ENCODE results near the gene SIAH3.

The SIAH3 gene, protein sequence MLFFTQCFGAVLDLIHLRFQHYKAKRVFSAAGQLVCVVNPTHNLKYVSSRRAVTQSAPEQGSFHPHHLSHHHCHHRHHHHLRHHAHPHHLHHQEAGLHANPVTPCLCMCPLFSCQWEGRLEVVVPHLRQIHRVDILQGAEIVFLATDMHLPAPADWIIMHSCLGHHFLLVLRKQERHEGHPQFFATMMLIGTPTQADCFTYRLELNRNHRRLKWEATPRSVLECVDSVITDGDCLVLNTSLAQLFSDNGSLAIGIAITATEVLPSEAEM

GRCh38 chr13:45851171-45851921 is at the start of gene SIAH3:
Gene SIAH3, minus strand, starts transcription at chr13:45851753. Its CDS starts 124 bp downstream, at chr13:45851629.
- Histone ChIP-seq H3K27ac (ENCODE audit: low read depth in 2 of 2, low read length in 2 of 2) (no peak within 1 kb of the TSS), H3K27me3 (ENCODE audit: control insufficient read depth in 2 of 2, insufficient read depth in 2 of 2, low read length in 2 of 2) (peaks cover 5 to 20% of the 10 kb centered on the region in 2 donors), H3K4me1 (ENCODE audit: control insufficient read depth in 2 of 2, insufficient read depth in 2 of 2, low read length in 2 of 2) (no peaks in the 10 kb centered on the region), H3K9me3 (ENCODE audit: control insufficient read depth in 2 of 2, low read length in 2 of 2) (no peaks in the 10 kb centered on the region), H3K4me3 (ENCODE audit: low read length in 2 of 2) (peak within 1 kb of the TSS in 1 of 2 donors; percentile 62), H3K9ac (ENCODE audit: low read depth in 1 of 2, low read length in 2 of 2) (no peak within 1 kb of the TSS), H3K36me3 (ENCODE audit: control insufficient read depth in 2 of 2, insufficient read depth in 2 of 2, low read length in 2 of 2) (no peaks in the 10 kb centered on the region)

DNA sequence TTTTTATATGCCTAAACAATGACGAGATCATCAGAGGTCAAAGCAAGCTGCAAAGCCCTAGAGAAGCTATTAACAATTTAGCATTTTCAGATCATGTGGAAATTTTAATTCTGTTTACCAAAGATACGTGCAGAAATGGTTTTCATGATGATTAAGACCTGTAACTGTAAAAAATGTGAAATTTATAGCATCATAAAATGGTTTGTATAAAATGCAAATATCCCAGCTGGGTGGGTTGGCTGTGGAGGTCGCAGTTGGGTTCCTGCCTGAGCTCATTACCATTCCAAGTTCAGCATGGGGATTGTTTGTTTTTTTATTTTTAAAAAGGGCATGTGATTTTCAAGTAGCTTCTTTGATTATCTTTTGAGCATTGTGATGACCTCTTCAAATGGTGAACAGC is 47.9 kb upstream of the SIAH3 start:
- H3K27me3 ChIP-seq (ENCODE audit: control insufficient read depth in 2 of 2, insufficient read depth in 2 of 2, low read length in 2 of 2): no peaks in the 10 kb centered on the region
- no peak overlapping the region for H3K4me3 ChIP-seq (ENCODE audit: low read length in 2 of 2)
- no peaks in the 10 kb centered on the region for H3K4me1 ChIP-seq (ENCODE audit: control insufficient read depth in 2 of 2, insufficient read depth in 2 of 2, low read length in 2 of 2)
- H3K36me3 ChIP-seq (ENCODE audit: control insufficient read depth in 2 of 2, insufficient read depth in 2 of 2, low read length in 2 of 2): no peaks in the 10 kb centered on the region
- no peak overlapping the region for H3K27ac ChIP-seq (ENCODE audit: low read depth in 2 of 2, low read length in 2 of 2)
- H3K9me3 ChIP-seq (ENCODE audit: control insufficient read depth in 2 of 2, low read length in 2 of 2): no peaks in the 10 kb centered on the region
- no peak overlapping the region for H3K9ac ChIP-seq (ENCODE audit: low read depth in 1 of 2, low read length in 2 of 2)

DNA sequence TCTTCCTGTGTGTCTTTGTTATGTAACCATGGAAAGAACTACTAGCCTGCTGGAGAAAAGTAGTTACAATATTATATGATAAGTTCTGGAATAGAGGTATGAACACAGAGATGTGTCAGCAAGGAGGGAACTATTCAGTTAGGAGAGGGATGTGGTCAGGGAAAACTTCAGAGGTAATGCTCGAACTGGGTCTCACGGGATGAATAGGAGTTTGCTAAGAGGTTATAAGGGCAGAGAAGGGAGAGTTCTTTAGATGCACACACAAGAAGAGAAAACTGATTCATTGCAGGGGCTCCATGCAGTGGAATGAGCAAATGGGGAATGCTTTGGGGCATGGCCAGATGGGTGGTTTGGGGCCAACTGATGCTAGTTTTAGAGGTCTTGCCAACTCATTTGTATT is 46.0 kb upstream of the SIAH3 start:
- H3K4me3 ChIP-seq (ENCODE audit: low read length in 2 of 2): no peak overlapping the region
- H3K9me3 ChIP-seq (ENCODE audit: control insufficient read depth in 2 of 2, low read length in 2 of 2): no peaks in the 10 kb centered on the region
- no peaks in the 10 kb centered on the region for H3K27me3 ChIP-seq (ENCODE audit: control insufficient read depth in 2 of 2, insufficient read depth in 2 of 2, low read length in 2 of 2)
- no peak overlapping the region for H3K27ac ChIP-seq (ENCODE audit: low read depth in 2 of 2, low read length in 2 of 2)
- no peak overlapping the region for H3K9ac ChIP-seq (ENCODE audit: low read depth in 1 of 2, low read length in 2 of 2)
- no peaks in the 10 kb centered on the region for H3K36me3 ChIP-seq (ENCODE audit: control insufficient read depth in 2 of 2, insufficient read depth in 2 of 2, low read length in 2 of 2)
- no peaks in the 10 kb centered on the region for H3K4me1 ChIP-seq (ENCODE audit: control insufficient read depth in 2 of 2, insufficient read depth in 2 of 2, low read length in 2 of 2)

GRCh38 chr13:45896285-45896684 is 44.7 kb upstream of the SIAH3 start:
- Histone ChIP-seq H3K4me1 (ENCODE audit: control insufficient read depth in 2 of 2, insufficient read depth in 2 of 2, low read length in 2 of 2) (no peaks in the 10 kb centered on the region), H3K36me3 (ENCODE audit: control insufficient read depth in 2 of 2, insufficient read depth in 2 of 2, low read length in 2 of 2) (no peaks in the 10 kb centered on the region), H3K27ac (ENCODE audit: low read depth in 2 of 2, low read length in 2 of 2) (no peak overlapping the region), H3K9ac (ENCODE audit: low read depth in 1 of 2, low read length in 2 of 2) (no peak overlapping the region), H3K9me3 (ENCODE audit: control insufficient read depth in 2 of 2, low read length in 2 of 2) (no peaks in the 10 kb centered on the region), H3K4me3 (ENCODE audit: low read length in 2 of 2) (no peak overlapping the region), H3K27me3 (ENCODE audit: control insufficient read depth in 2 of 2, insufficient read depth in 2 of 2, low read length in 2 of 2) (no peaks in the 10 kb centered on the region)

DNA sequence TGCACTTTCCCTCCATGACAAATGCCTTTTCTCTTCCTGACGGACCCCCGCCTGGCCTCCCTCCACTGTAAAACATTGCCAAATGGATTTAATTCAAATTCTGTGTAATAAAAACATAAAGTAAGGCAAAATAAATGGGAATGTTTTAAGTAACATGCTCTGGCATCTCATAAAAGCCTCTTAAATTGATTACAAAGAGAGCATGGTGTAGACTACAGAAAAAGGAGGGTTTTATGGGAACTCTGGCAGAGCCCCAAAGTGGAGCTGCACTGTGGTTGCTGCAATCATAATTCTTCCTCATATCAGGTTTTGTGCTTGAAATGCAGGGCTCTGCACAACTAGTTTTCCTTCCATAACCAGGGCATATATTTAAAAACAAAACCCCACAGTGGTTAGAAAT is 44.3 kb upstream of the SIAH3 start:
- no peak overlapping the region for H3K4me3 ChIP-seq (ENCODE audit: low read length in 2 of 2)
- no peaks in the 10 kb centered on the region for H3K36me3 ChIP-seq (ENCODE audit: control insufficient read depth in 2 of 2, insufficient read depth in 2 of 2, low read length in 2 of 2)
- H3K27me3 ChIP-seq (ENCODE audit: control insufficient read depth in 2 of 2, insufficient read depth in 2 of 2, low read length in 2 of 2): no peaks in the 10 kb centered on the region
- no peaks in the 10 kb centered on the region for H3K4me1 ChIP-seq (ENCODE audit: control insufficient read depth in 2 of 2, insufficient read depth in 2 of 2, low read length in 2 of 2)
- H3K27ac ChIP-seq (ENCODE audit: low read depth in 2 of 2, low read length in 2 of 2): no peak overlapping the region
- no peaks in the 10 kb centered on the region for H3K9me3 ChIP-seq (ENCODE audit: control insufficient read depth in 2 of 2, low read length in 2 of 2)
- H3K9ac ChIP-seq (ENCODE audit: low read depth in 1 of 2, low read length in 2 of 2): no peak overlapping the region

DNA sequence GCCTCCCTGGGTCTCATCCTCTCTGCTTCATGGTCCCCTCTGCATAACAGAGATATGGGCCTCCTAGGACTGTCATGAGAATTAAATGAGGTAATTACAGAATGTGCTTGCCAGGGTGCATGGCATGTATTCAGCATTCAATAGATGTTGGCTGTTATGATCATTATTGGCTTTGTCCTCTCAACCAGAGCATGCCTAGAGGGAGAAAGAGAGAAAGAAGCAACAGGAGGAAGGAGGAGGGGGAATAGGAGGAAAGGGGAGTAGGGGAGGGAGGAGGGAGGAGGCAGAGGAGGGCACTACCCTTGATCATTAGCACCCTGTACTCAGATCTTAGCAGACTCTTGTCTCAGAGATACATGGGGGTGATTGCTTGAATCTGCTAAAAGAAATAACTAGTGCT is 41.0 kb upstream of the SIAH3 start:
- H3K9me3 ChIP-seq (ENCODE audit: control insufficient read depth in 2 of 2, low read length in 2 of 2): no peaks in the 10 kb centered on the region
- H3K4me3 ChIP-seq (ENCODE audit: low read length in 2 of 2): no peak overlapping the region
- no peaks in the 10 kb centered on the region for H3K4me1 ChIP-seq (ENCODE audit: control insufficient read depth in 2 of 2, insufficient read depth in 2 of 2, low read length in 2 of 2)
- no peaks in the 10 kb centered on the region for H3K27me3 ChIP-seq (ENCODE audit: control insufficient read depth in 2 of 2, insufficient read depth in 2 of 2, low read length in 2 of 2)
- H3K27ac ChIP-seq (ENCODE audit: low read depth in 2 of 2, low read length in 2 of 2): no peak overlapping the region
- H3K9ac ChIP-seq (ENCODE audit: low read depth in 1 of 2, low read length in 2 of 2): no peak overlapping the region
- no peaks in the 10 kb centered on the region for H3K36me3 ChIP-seq (ENCODE audit: control insufficient read depth in 2 of 2, insufficient read depth in 2 of 2, low read length in 2 of 2)

DNA sequence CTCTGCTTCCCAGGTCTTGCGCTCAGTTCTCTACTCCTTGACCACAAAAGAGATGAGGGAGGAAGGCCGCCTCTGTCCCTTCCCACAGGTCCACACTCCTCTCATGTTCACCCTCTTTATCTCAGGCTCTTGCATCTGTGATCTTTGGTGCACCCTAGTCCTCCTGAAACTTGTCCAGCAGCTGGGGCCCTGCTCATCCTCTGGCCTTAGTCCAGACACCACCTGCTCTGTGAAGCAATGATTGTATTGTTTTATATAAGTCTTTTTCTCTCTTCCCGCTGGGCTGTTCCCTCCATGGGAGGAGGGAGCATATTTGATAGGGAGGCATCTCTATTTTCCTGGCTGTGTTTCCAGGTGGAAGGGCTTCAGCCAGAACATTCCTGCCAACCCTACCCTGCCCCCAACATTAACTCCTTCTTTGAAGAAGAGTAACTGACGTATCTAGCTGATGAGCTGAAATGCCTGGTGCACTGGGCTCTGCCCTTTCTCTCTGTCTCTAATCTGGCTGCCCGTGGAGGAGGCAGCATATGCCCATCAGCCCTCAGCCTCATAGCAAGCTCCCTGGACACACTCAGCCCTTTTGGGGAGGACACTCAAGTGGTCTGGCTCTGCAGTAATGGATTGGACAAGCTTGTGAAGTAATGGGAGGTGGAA is 38.2 kb upstream of the SIAH3 start:
- Histone ChIP-seq H3K27me3 (ENCODE audit: control insufficient read depth in 2 of 2, insufficient read depth in 2 of 2, low read length in 2 of 2) (no peaks in the 10 kb centered on the region), H3K27ac (ENCODE audit: low read depth in 2 of 2, low read length in 2 of 2) (no peak overlapping the region), H3K4me1 (ENCODE audit: control insufficient read depth in 2 of 2, insufficient read depth in 2 of 2, low read length in 2 of 2) (no peaks in the 10 kb centered on the region), H3K4me3 (ENCODE audit: low read length in 2 of 2) (no peak overlapping the region), H3K9ac (ENCODE audit: low read depth in 1 of 2, low read length in 2 of 2) (no peak overlapping the region), H3K36me3 (ENCODE audit: control insufficient read depth in 2 of 2, insufficient read depth in 2 of 2, low read length in 2 of 2) (no peaks in the 10 kb centered on the region), H3K9me3 (ENCODE audit: control insufficient read depth in 2 of 2, low read length in 2 of 2) (no peaks in the 10 kb centered on the region)

GRCh38 chr13:45886466-45886865 is 34.9 kb upstream of the SIAH3 start:
- Histone ChIP-seq H3K4me1 (ENCODE audit: control insufficient read depth in 2 of 2, insufficient read depth in 2 of 2, low read length in 2 of 2) (no peaks in the 10 kb centered on the region), H3K36me3 (ENCODE audit: control insufficient read depth in 2 of 2, insufficient read depth in 2 of 2, low read length in 2 of 2) (no peaks in the 10 kb centered on the region), H3K27me3 (ENCODE audit: control insufficient read depth in 2 of 2, insufficient read depth in 2 of 2, low read length in 2 of 2) (no peaks in the 10 kb centered on the region), H3K4me3 (ENCODE audit: low read length in 2 of 2) (no peak overlapping the region), H3K9me3 (ENCODE audit: control insufficient read depth in 2 of 2, low read length in 2 of 2) (no peaks in the 10 kb centered on the region), H3K27ac (ENCODE audit: low read depth in 2 of 2, low read length in 2 of 2) (no peak overlapping the region), H3K9ac (ENCODE audit: low read depth in 1 of 2, low read length in 2 of 2) (no peak overlapping the region)

- H3K27ac ChIP-seq (ENCODE audit: low read depth in 2 of 2, low read length in 2 of 2): no peak overlapping the region
- H3K4me1 ChIP-seq (ENCODE audit: control insufficient read depth in 2 of 2, insufficient read depth in 2 of 2, low read length in 2 of 2): no peaks in the 10 kb centered on the region
- H3K4me3 ChIP-seq (ENCODE audit: low read length in 2 of 2): no peak overlapping the region
- no peaks in the 10 kb centered on the region for H3K36me3 ChIP-seq (ENCODE audit: control insufficient read depth in 2 of 2, insufficient read depth in 2 of 2, low read length in 2 of 2)
- H3K9ac ChIP-seq (ENCODE audit: low read depth in 1 of 2, low read length in 2 of 2): no peak overlapping the region
- no peaks in the 10 kb centered on the region for H3K27me3 ChIP-seq (ENCODE audit: control insufficient read depth in 2 of 2, insufficient read depth in 2 of 2, low read length in 2 of 2)
- no peaks in the 10 kb centered on the region for H3K9me3 ChIP-seq (ENCODE audit: control insufficient read depth in 2 of 2, low read length in 2 of 2)
Measured at GRCh38 chr13:45885194-45885593, 33.6 kb upstream of the SIAH3 start.

DNA sequence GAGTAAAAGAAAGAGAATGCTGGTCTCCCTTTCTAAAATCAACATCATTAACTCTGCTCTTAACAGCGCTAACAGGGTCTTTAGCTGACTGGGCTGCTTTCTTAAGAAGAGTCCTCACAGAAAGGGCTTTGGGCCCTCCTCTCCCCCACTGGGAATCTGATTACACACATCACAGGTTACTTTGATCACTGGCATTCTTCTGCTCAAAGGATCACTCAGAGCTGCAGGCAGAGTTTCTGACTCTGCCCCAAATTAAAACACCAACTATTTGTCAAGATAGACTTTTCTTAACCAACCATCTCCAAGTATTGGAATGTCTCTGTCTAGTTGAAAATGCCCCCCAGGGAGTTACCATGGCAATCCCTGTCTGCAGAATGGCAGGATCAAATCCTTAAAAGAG is 31.1 kb upstream of the SIAH3 start:
- H3K27me3 ChIP-seq (ENCODE audit: control insufficient read depth in 2 of 2, insufficient read depth in 2 of 2, low read length in 2 of 2): peaks cover 0 to 5% of the 10 kb centered on the region in 2 donors
- H3K9ac ChIP-seq (ENCODE audit: low read depth in 1 of 2, low read length in 2 of 2): no peak overlapping the region
- H3K27ac ChIP-seq (ENCODE audit: low read depth in 2 of 2, low read length in 2 of 2): no peak overlapping the region
- no peak overlapping the region for H3K4me3 ChIP-seq (ENCODE audit: low read length in 2 of 2)
- H3K9me3 ChIP-seq (ENCODE audit: control insufficient read depth in 2 of 2, low read length in 2 of 2): no peaks in the 10 kb centered on the region
- no peaks in the 10 kb centered on the region for H3K36me3 ChIP-seq (ENCODE audit: control insufficient read depth in 2 of 2, insufficient read depth in 2 of 2, low read length in 2 of 2)
- no peaks in the 10 kb centered on the region for H3K4me1 ChIP-seq (ENCODE audit: control insufficient read depth in 2 of 2, insufficient read depth in 2 of 2, low read length in 2 of 2)
